Upper lobe of left lung (tissue), 6 donors: ENCODE results near the gene CHD9. TPM values are rescaled to one million over a fixed set of nuclear protein-coding genes. Genes with fewer than 3 reads are reported as not detected.
A peak's percentile ranks its signal among the peaks of the same experiment; 100 is the strongest.

Experiments
- ATAC-seq, 2 donors: fragments of 200-7000 bp; cut with Tn5 transposase; one replicate each; pipeline ENCODE4 v1.9.1; 2022; ENCODE audit warnings: mild to moderate bottlenecking in 2 of 2, moderate library complexity in 2 of 2; ENCODE audit not compliant: low FRiP score in 2 of 2
- DNase-seq, 2 donors: peaks; one replicate each; pipeline ENCODE4 v3.0.0-alpha.2; 2019 to 2020
- H3K27ac ChIP-seq, 4 donors: fragments of 200-600 bp; sonication (generic); one replicate each; pipeline ENCODE4 v1.5.1; 2016 to 2019
- H3K27me3 ChIP-seq, 4 donors: fragments of 200-600 bp; sonication (generic); one replicate each; pipeline ENCODE4 v1.5.1; 2017 to 2019
- H3K36me3 ChIP-seq, 4 donors: fragments of 200-600 bp; sonication (generic); one replicate each; pipeline ENCODE4 v1.5.1; 2016 to 2019
- H3K4me1 ChIP-seq, 4 donors: fragments of 200-600 bp; sonication (generic); one replicate each; pipeline ENCODE4 v1.5.1; 2018 to 2019
- H3K4me3 ChIP-seq, 4 donors: fragments of 200-600 bp; sonication (generic); one replicate each; pipeline ENCODE4 v1.5.1; 2017 to 2019; ENCODE audit warnings: mild to moderate bottlenecking in 2 of 4, moderate library complexity in 1 of 4
- H3K9me3 ChIP-seq, 4 donors: fragments of 200-600 bp; sonication (generic); one replicate each; pipeline ENCODE4 v1.5.1; 2018 to 2019
- CTCF ChIP-seq, 6 experiments: fragments of 450-650 bp in 4 of 6; fragments of 200-600 bp in 2 of 6; sonication (generic) in 2 of 6; IDR thresholded peaks; one replicate each; pipeline ENCODE4 v1.5.1; 2016 to 2019; ENCODE audit warnings: antibody characterized with exemption in 6 of 6
- EP300 ChIP-seq, 4 donors: sonication (generic); formaldehyde crosslinking; IDR thresholded peaks; one replicate each; pipeline ENCODE4 v1.5.1; 2017; ENCODE audit warnings: antibody characterized with exemption in 4 of 4, control low read depth in 2 of 4
- POLR2A ChIP-seq, 4 donors: fragments of 450-650 bp; IDR thresholded peaks; one replicate each; pipeline ENCODE4 v1.5.1; 2016 to 2017; ENCODE audit warnings: antibody characterized with exemption in 4 of 4, mild to moderate bottlenecking in 2 of 4
- POLR2AphosphoS5 ChIP-seq, 2 donors: sonication (generic); formaldehyde crosslinking; IDR thresholded peaks; one replicate each; pipeline ENCODE4 v1.5.1; 2017; ENCODE audit warnings: antibody characterized with exemption in 2 of 2
- WGBS, 2 donors: methylation state at CpG; one replicate each; pipeline ENCODE4 v1.1.5; 2017 to 2018; 5-methylcytosine and 5-hydroxymethylcytosine counted together
- total RNA-seq, 6 donors: library from RNA; depleted of rRNA in 4 of 6; stranded (reverse); fragments of >200 nt in 4 of 6; gene quantifications; one replicate each; pipeline versions ENCODE4 v1.1.0 to v1.2.1, GENCODE V29; 2016 to 2021
- donor health status: DM: no; HTN: no; CAD: no; lungs with moderate emphysema.
- donor health status: DM: no; HTN: yes; CAD: no; lungs with severe emphysema.

Gene CHD9
- total RNA-seq, 6 donors from 2014 or later: 55.6 to 98.8 (median 68.3) TPM

- Histone ChIP-seq H3K36me3 (no peaks in the 10 kb centered on the region), H3K27ac (peak overlapping the region in 2 of 4 donors; percentile 95), H3K9me3 (no peaks in the 10 kb centered on the region), H3K4me3 (peak overlapping the region in 2 of 4 donors; percentile 92), H3K27me3 (no peaks in the 10 kb centered on the region), H3K4me1 (peaks cover 11 to 29% (median 15%) of the 10 kb centered on the region in 4 donors)
- TF ChIP-seq POLR2A (IDR thresholded peaks at IDR 0.05) (no peak), EP300 (IDR thresholded peaks at IDR 0.05) (no peak), CTCF (IDR thresholded peaks at IDR 0.05) (no peak), POLR2AphosphoS5 (IDR thresholded peaks at IDR 0.05) (no peak)
- DNase-seq (no peak), ATAC-seq (no peak)
- WGBS, 2 donors: 73 to 75% methylated on average over 6 of the region's 6 CpGs
These were observed 77.6 kb downstream of the CHD9 start for GRCh38 chr16:53132406-53132805.

GRCh38 chr16:53135329-53135728 is 80.5 kb downstream of the CHD9 start:
- Histone ChIP-seq H3K9me3 (no peaks in the 10 kb centered on the region), H3K27ac (peak overlapping the region in 1 of 4 donors; percentile 20), H3K36me3 (no peaks in the 10 kb centered on the region), H3K4me3 (no peak overlapping the region), H3K27me3 (no peaks in the 10 kb centered on the region), H3K4me1 (peaks cover 3 to 22% (median 12%) of the 10 kb centered on the region in 4 donors)
- DNase-seq (no peak), ATAC-seq (no peak)
- no peak for TF ChIP-seq EP300 (IDR thresholded peaks at IDR 0.05)
- no peak for TF ChIP-seq CTCF (IDR thresholded peaks at IDR 0.05)
- TF ChIP-seq POLR2AphosphoS5 (IDR thresholded peaks at IDR 0.05): no peak
- no peak for TF ChIP-seq POLR2A (IDR thresholded peaks at IDR 0.05)
- WGBS, 2 donors: 94 to 97% methylated on average over 2 of the region's 2 CpGs

- Histone ChIP-seq H3K4me3 (no peak overlapping the region), H3K27me3 (no peaks in the 10 kb centered on the region), H3K4me1 (peaks cover 0 to 7% (median 0%) of the 10 kb centered on the region in 4 donors), H3K9me3 (no peaks in the 10 kb centered on the region), H3K27ac (no peak overlapping the region), H3K36me3 (no peaks in the 10 kb centered on the region)
- DNase-seq (no peak), ATAC-seq (no peak)
- TF ChIP-seq EP300 (IDR thresholded peaks at IDR 0.05) (no peak), POLR2A (IDR thresholded peaks at IDR 0.05) (no peak), CTCF (IDR thresholded peaks at IDR 0.05) (no peak), POLR2AphosphoS5 (IDR thresholded peaks at IDR 0.05) (no peak)
- 96 to 97% methylated on average over 6 of the region's 6 CpGs for WGBS, 2 donors
These were observed 88.2 kb downstream of the CHD9 start for GRCh38 chr16:53142823-53143568.

GRCh38 chr16:53147500-53148065 is 92.8 kb downstream of the CHD9 start:
- H3K27me3 ChIP-seq: no peaks in the 10 kb centered on the region
- ATAC-seq (no peak), DNase-seq (no peak)
- H3K27ac ChIP-seq: no peak overlapping the region
- H3K9me3 ChIP-seq: peaks cover 0 to 7% (median 0%) of the 10 kb centered on the region in 4 donors
- WGBS, 2 donors: 85 to 92% methylated on average over 3 of the region's 3 CpGs
- TF ChIP-seq POLR2A (IDR thresholded peaks at IDR 0.05) (no peak), CTCF (IDR thresholded peaks at IDR 0.05) (no peak), POLR2AphosphoS5 (IDR thresholded peaks at IDR 0.05) (no peak), EP300 (IDR thresholded peaks at IDR 0.05) (no peak)
- H3K4me1 ChIP-seq: peaks cover 0 to 19% (median 5%) of the 10 kb centered on the region in 4 donors
- no peak overlapping the region for H3K4me3 ChIP-seq
- no peaks in the 10 kb centered on the region for H3K36me3 ChIP-seq
